IPS-15b (cell line): Measurements from ENCODE around the gene HSDL2.

Experiments
- H3K27me3 ChIP-seq: one replicate; pipeline ENCODE4 v1.6.1; 2013; ENCODE audit warnings: low read length; ENCODE audit not compliant: control insufficient read depth, insufficient read depth
- H3K36me3 ChIP-seq: one replicate; pipeline ENCODE4 v1.6.1; 2013; ENCODE audit warnings: low read length; ENCODE audit not compliant: control insufficient read depth, insufficient read depth
- H3K4me1 ChIP-seq: one replicate; pipeline ENCODE4 v1.6.1; 2013; ENCODE audit warnings: mild to moderate bottlenecking, low read length; ENCODE audit not compliant: control insufficient read depth, insufficient read depth
- H3K4me3 ChIP-seq: one replicate; pipeline ENCODE4 v1.5.1; 2013; ENCODE audit warnings: low read depth, low read length
- H3K9ac ChIP-seq: one replicate; pipeline ENCODE4 v1.6.1; 2013; ENCODE audit warnings: low read depth, mild to moderate bottlenecking, low read length
- H3K9me3 ChIP-seq: one replicate; pipeline ENCODE4 v1.6.1; 2013; ENCODE audit warnings: mild to moderate bottlenecking, low read length; ENCODE audit not compliant: control insufficient read depth, insufficient read depth

Gene HSDL2

GRCh38 chr9:112380102-112380824 lies at the start of gene HSDL2:
TSS of gene HSDL2 (plus strand) at chr9:112380108. CDS start at chr9:112380164, 56 bp downstream.
- Histone ChIP-seq H3K4me1 (peaks cover 6% of the 10 kb centered on the region), H3K4me3 (peak within 1 kb of the TSS; percentile 84), H3K27me3 (no peaks in the 10 kb centered on the region), H3K36me3 (no peaks in the 10 kb centered on the region), H3K9me3 (no peaks in the 10 kb centered on the region), H3K9ac (peak within 1 kb of the TSS; percentile 83)

DNA sequence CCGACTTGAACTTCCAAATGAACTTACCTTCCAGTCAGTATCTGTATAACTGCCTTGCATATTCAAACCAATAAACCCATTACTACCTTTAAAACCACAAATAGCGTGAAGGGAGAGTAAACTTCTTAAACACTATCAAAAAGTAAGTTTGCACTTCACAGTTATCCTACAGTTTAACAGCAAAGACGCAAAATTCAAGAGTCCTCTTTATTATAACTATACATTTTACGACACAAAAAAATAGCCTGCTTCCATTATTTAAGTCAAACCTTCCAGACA lies 48.3 kb upstream of the HSDL2 start:
- Histone ChIP-seq H3K9me3 (no peaks in the 10 kb centered on the region), H3K9ac (no peak overlapping the region), H3K4me3 (peak overlapping the region; percentile 78), H3K4me1 (no peaks in the 10 kb centered on the region), H3K27me3 (no peaks in the 10 kb centered on the region), H3K36me3 (no peaks in the 10 kb centered on the region)

DNA sequence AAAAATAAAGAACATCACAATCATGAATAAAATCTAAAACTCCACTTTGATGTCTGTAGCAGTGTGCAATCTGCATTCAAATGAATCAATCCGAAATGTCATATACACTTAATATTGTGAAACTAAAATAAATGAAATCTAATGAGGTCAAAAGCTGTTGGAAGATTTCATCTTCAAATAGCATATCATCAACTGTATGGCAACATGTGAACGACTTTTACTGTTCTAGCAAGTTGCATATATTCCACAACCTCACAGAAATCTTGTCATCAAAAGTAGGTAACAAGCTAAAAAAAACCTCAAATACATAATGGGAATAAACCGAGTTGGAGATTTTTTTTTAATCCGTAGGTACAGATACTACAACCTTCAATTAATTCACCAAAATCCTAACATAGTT lies 47.7 kb upstream of the HSDL2 start:
- Histone ChIP-seq H3K4me3 (peak overlapping the region; percentile 78), H3K27me3 (no peaks in the 10 kb centered on the region), H3K9me3 (no peaks in the 10 kb centered on the region), H3K4me1 (no peaks in the 10 kb centered on the region), H3K36me3 (no peaks in the 10 kb centered on the region), H3K9ac (peak overlapping the region; percentile 68)

- peak overlapping the region; percentile 68 for H3K9ac ChIP-seq
- H3K9me3 ChIP-seq = no peaks in the 10 kb centered on the region
- H3K27me3 ChIP-seq = no peaks in the 10 kb centered on the region
- no peaks in the 10 kb centered on the region for H3K36me3 ChIP-seq
- no peaks in the 10 kb centered on the region for H3K4me1 ChIP-seq
- peak overlapping the region; percentile 78 for H3K4me3 ChIP-seq
These were observed 47.3 kb upstream of the HSDL2 start for GRCh38 chr9:112332674-112332976.

DNA sequence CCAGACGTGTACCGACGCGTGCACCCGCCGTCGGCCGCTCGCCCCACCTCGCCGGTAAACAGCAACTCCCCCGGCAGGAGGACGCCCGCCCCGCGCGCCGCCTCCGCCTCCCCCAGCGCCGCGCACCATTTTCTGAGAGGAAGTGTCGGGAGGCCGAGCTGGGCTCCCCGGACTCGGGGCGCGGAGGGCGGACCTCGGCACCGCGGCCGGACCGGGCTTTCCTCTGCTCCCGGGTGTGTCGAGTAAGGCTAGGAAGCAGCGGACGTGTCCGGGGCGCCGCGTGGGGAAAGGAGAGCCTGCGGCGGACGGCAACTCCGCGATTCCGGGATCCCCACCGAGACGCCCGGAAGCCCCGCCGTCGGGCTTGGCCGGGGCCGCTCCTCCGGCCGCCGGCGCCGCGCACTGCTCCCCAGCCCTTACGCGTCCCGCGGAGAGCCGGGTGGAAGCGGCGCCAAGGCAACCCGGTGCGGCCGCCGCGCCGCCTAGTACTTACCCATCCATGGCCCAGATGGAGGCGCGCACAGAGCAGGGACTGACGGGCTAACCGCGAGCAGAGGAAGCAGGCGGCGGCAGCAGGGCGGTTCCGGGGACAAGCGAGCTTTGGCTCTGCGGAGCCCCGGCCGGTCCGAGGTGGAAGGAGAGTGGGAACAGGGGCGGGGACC lies 46.8 kb upstream of the HSDL2 start, which contains the start of gene PTBP3:
Gene PTBP3, minus strand, starts transcription at position 643 of the 662 bp plus-strand sequence. CDS start 35,754 bp downstream, outside the sequence.
- H3K4me1 ChIP-seq = no peaks in the 10 kb centered on the region

GRCh38 chr9:112333639-112334431 lies 46.1 kb upstream of the HSDL2 start:
- Histone ChIP-seq H3K9ac (peak overlapping the region; percentile 75), H3K4me3 (peak overlapping the region; percentile 78), H3K9me3 (no peaks in the 10 kb centered on the region), H3K4me1 (no peaks in the 10 kb centered on the region), H3K36me3 (no peaks in the 10 kb centered on the region), H3K27me3 (no peaks in the 10 kb centered on the region)

More for the DNA sequence above, 46.8 kb upstream of the HSDL2 start, which contains the start of gene PTBP3:
- H3K36me3 ChIP-seq = no peaks in the 10 kb centered on the region
- H3K9me3 ChIP-seq = no peaks in the 10 kb centered on the region
- H3K27me3 ChIP-seq = no peaks in the 10 kb centered on the region
- H3K9ac ChIP-seq = peak within 1 kb of the TSS; percentile 76
- peak within 1 kb of the TSS; percentile 78 for H3K4me3 ChIP-seq

- Histone ChIP-seq H3K4me1 (no peaks in the 10 kb centered on the region), H3K4me3 (peak overlapping the region; percentile 66), H3K9ac (peak overlapping the region; percentile 28), H3K36me3 (no peaks in the 10 kb centered on the region), H3K9me3 (no peaks in the 10 kb centered on the region), H3K27me3 (no peaks in the 10 kb centered on the region)
These were observed 45.5 kb upstream of the HSDL2 start for GRCh38 chr9:112334432-112334841.

DNA sequence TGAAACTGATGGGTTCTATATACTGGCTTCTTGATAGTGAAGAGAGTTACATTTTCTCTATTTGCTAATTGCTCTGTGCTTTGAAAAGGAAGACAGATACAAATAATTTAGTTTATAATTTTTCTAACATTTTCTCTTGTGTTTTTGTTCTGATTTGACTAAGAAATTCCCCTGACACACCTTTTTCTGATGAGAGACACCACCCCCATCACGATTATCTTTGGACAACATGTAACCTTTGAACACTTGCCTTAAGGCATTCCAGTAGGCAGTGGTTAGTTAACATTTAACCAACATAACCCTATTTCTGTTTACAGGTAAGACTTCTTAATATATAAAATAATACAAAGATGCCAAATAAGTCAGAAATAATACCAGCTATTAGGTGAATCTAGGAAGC lies 42.4 kb upstream of the HSDL2 start:
- no peak overlapping the region for H3K9ac ChIP-seq
- no peaks in the 10 kb centered on the region for H3K4me1 ChIP-seq
- H3K27me3 ChIP-seq = no peaks in the 10 kb centered on the region
- H3K4me3 ChIP-seq = no peak overlapping the region
- H3K9me3 ChIP-seq = no peaks in the 10 kb centered on the region
- H3K36me3 ChIP-seq = no peaks in the 10 kb centered on the region

DNA sequence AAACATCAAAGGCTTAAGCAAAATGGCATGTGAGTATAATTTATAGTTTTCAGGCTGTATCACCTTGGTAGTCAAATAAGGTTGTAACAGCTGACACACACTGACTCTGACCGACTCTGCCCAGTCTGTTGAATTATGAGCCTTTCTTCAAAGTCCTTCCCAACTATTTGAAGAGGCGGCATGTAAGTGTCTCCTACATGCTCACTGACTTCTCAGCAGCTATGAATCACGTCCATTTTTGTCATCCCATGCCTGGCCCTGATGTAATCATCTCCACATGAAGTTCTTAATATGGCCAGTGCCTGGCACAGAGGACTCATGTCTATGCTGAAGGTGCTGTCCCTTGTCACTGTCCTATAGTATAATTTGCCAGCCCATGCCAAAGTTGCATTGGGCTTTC lies 41.3 kb upstream of the HSDL2 start:
- Histone ChIP-seq H3K9ac (no peak overlapping the region), H3K4me1 (no peaks in the 10 kb centered on the region), H3K4me3 (no peak overlapping the region), H3K27me3 (no peaks in the 10 kb centered on the region), H3K9me3 (no peaks in the 10 kb centered on the region), H3K36me3 (no peaks in the 10 kb centered on the region)

GRCh38 chr9:112339886-112340285 lies 40.0 kb upstream of the HSDL2 start:
- Histone ChIP-seq H3K4me1 (no peaks in the 10 kb centered on the region), H3K9me3 (no peaks in the 10 kb centered on the region), H3K4me3 (no peak overlapping the region), H3K27me3 (no peaks in the 10 kb centered on the region), H3K9ac (no peak overlapping the region), H3K36me3 (no peaks in the 10 kb centered on the region)

GRCh38 chr9:112341730-112342129 lies 38.2 kb upstream of the HSDL2 start:
- Histone ChIP-seq H3K4me3 (no peak overlapping the region), H3K9ac (no peak overlapping the region), H3K4me1 (no peaks in the 10 kb centered on the region), H3K9me3 (no peaks in the 10 kb centered on the region), H3K27me3 (no peaks in the 10 kb centered on the region), H3K36me3 (no peaks in the 10 kb centered on the region)
